NOMO-1 treated with dmso at 0.1 percent for 144 hours (cell line): Measurements from ENCODE around the gene TULP3.

Source experiments
- DNase-seq: peaks from one replicate; lab custom pipeline; 2025; ENCODE audit not compliant: unreplicated experiment; lab: John Stamatoyannopoulos, UW

TULP3 gene

DNA sequence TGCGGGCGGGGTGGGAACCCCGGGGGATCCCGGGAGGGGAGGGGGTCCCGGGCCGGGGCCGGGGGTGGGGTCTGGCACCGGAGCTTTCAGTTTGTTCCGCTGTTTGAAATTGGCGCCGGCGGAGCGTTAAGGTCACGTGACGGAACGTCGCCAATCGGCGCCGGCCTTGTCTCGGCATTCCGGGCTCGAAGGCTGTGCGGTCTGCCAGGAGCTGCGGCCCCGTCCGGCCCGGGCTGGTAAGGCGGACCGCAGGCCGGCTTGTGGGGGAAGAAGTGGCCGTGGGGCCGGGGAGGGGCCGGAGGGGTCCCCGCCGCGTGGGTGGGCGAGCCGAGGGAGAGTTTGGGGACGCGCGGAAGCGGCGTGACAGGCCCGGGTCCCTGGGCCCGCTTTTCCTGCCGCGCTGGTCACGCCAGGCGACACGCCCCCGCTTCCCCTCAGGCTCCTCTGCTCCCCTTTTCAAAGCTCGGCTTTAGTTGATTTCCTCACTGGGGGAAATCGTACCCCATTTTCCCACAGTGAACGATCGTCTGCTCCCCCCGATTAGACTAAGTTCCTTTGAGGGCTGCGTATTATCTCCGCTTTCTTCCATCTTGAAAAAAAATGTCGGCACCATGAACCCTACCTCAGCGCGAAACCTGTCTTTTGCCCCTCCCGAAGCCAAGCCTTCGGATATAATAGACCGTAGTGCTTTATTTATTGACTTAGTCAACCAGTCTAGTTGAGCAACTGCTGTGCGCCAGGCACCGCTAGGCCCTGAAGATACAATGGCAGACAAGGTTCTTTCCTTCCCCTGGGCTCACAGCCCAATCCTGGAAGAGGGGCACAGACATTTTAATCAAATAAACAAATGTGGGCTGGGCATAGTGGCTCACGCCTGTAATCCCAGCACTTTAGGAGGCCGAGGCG is 13.4 kb upstream of the TULP3 start, which contains the start of the genes FOXM1 and RHNO1:
TSS of gene FOXM1 (minus strand) at position 128 of the 906 bp plus-strand sequence. CDS start 2,696 bp downstream, outside the sequence.
TSS of gene RHNO1 (plus strand) at position 177 of the 906 bp plus-strand sequence. CDS start 8,144 bp downstream, outside the sequence.
- DNase-seq, result peak; percentile 65

DNA sequence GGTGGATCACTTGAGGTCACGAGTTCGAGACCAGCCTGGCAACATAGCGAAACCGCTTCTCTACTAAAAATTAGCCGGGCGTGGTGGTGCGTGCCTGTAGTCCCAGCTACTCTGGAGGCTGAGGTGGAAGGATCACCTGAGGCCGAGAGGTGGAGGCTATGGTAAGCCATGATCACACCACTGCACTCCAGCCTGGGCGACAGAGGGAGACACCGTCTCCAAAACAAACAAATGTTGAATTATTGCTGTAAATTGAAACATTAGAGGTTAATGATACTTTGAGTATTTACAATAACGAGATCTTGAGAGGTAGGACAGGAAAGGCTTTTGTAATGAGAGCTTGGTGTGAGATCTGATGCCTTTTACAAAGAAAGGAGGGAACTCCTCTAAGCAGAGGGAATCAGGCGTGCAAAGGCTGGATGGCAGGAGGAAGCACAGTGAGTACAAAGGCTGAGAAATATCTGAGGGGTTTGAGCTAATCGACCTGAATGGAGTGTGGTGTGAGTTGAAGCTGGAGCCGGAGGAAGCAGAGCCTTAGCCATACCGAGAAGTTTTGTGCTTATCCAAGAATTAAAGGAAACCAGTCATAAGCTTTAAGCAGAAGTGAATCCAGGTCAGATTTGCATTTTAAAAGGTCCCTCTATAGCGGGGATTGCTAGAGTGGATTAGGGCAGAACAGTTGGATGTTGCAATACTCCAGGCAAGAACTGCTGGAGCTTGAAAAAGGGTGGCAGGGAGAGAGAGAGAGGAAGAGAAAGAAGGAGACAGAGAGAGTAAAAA is 12.5 kb upstream of the TULP3 start:
- DNase-seq, result peak; percentile 94

DNA sequence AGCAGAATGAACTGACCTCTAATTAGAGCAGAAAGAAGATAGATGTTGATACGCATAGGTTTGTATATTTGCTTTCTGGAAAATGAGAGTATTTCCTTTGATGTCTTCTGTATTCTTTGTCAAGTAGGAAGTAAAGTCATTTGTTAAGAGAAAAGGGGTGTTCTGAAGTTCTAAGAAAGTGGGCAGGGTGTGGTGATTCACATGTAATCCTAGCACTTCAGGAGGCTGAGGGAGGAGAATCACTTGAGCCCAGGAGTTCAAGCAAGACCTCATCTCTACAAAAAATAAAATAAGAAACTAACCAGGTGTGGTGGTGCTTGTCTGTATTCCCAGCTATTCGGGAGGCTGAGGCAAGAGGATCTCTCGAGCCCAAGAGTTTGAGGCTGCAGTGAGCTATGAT is 10.8 kb upstream of the TULP3 start:
- no peak for DNase-seq

DNA sequence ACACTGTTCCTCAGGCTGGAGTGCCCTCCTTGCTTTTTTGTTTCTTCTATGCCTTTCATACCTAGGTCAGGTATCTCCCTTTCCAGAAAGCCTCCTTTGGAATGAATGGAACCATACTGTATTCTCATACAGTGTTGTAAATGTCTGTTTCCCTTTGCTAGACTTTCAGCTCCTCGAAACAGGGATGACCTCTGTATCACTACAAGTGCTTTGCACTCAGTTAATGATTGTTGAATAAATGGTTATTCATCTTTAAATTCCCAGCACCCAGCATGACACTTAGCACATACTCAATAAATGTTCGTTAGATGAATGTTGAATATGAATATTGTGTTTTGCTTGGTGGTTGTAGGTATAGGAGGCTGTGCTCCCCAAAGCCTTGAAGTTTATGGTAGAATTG is 5.9 kb upstream of the TULP3 start:
- DNase-seq, result no peak

DNA sequence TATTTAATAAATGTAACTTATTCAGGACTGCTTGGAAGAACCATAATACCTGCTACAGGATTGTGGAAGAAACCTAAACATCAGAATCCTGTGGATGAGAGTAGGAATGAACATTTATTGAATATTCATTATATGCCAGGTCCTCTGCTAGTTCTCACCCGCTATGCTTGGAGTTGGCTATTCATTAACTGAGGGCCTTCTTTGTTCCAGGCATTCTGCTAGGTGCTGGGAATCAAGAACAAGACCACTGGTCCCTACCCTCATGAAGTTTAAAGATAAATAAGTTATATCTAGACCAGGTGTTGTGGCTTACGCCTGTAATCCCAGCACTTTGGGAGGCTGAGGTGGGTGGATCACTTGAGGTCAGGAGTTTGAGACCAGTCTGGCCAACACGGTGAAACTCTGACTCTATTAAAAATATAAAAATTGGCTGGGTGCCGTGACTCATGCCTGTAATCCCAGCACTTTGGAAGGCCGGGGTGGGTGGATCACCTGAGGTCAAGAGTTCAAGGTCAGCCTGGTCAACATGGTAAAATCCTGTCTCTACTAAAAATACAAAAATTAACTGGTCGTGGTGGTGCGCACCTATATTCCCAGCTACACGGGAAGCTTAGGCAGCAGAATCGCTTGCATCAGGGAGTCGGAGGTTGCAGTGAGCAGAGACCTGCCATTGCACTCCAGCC is 3.8 kb upstream of the TULP3 start:
- no peak for DNase-seq

GRCh38 chr12:2890001-2890387 is 697 bp upstream of the TULP3 start:
- DNase-seq, result no peak

GRCh38 chr12:2891240-2892053 is 756 bp downstream of the TULP3 start:
- no peak for DNase-seq

GRCh38 chr12:2892246-2892645 is 1.6 kb downstream of the TULP3 start:
- DNase-seq, result no peak

GRCh38 chr12:2893007-2893406 is 2.3 kb downstream of the TULP3 start:
- no peak for DNase-seq

DNA sequence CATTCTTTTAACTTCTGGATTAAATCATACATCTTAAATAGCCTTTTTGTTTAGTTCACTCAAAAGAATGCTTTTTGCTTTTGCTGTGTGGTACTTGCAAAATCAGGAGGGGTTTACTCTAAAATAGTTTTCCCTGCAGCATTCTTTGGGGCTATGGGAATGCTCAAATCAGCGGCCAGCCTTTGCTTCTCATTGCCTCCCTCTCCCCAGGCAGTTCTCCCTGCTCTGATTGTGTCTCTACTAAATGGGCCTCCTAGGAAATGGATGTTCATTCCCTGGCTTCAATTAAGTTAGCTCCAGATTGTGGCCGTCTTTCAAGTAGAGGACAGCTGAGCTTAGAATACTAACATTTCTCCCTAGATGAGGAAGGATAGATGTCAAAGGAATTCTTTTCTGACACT is 4.4 kb downstream of the TULP3 start:
- DNase-seq, result no peak

- no peak for DNase-seq
These were observed 4.8 kb downstream of the TULP3 start for GRCh38 chr12:2895511-2895910.

GRCh38 chr12:2897418-2897817 is 6.7 kb downstream of the TULP3 start:
- DNase-seq, result no peak

- no peak for DNase-seq
These were observed 10.0 kb downstream of the TULP3 start for GRCh38 chr12:2900642-2901041.

- no peak for DNase-seq
These were observed 11.7 kb downstream of the TULP3 start for GRCh38 chr12:2902272-2902880.

GRCh38 chr12:2904260-2904659 is 13.6 kb downstream of the TULP3 start:
- no peak for DNase-seq

DNA sequence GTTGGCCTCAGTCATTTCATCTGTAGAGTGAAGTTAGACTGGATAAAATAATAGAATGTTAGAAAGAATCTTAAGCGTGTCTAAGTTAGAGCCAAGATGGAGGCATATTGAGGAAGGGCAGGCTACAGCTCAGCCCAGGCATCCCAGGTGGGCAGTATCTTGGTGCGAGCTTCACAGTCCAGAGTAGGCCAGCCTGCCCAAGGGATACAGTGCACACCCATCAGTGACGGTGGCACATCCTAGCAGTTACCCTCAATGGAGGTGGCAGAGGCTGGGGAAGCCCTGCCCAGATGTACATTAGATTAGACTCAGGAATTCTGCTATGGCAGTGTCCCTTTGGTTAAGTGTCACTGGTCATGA is 21.5 kb downstream of the TULP3 start:
- no peak for DNase-seq

DNA sequence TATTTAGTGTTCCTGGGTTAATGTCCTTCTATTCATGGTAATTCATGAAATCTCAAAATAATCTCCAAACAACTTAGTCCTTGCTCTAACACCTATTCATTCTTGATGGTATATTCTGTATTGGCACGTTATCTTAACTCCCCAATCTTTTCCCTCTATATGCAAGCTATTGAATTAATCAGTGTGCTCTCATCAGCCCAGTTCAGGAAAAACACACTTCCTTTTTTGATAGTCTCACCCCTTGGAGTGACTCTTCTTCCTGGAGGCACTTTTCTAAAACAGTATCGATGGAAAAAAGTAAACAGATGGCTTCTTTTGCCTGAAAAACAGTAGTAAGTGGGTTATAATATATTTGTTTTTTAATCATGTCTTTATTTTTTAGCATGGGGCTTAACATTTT is 28.6 kb downstream of the TULP3 start:
- no peak for DNase-seq

DNA sequence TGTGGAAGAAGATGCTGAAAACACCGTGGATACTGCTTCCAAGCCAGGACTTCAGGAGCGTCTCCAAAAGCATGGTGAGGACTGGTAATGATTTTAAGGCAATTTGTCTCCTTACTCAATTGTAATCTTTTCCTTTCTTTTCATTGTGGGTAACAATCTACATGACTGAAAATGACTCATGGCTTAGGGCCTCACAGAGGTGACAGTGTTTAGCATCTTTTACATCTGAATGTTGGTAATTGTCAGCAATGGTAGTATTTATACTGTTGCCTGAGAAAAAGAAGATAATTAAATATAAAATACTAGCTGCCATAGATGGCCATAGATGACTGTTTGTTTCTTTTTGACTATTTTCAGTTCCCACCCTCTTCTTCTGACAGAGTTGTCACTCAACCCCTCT is 31.6 kb downstream of the TULP3 start:
- DNase-seq, result no peak

DNA sequence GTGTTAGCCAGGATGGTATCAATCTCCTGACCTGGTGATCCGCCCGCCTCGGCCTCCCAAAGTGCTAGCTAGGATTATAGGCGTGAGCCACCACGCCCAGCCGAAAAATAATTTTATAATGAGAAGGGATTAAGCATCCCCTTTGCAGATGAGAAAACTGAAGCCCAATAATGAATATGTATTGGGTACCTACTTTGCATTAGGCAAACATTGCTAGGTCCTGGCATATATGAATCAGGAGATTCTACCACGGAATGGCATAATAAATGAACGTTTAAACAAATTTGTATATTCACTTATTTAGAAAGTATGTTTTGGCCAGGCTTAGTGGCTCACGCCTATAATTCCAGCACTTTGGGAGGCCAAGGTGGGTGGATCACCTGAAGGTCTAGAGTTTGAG is 32.4 kb downstream of the TULP3 start:
- no peak for DNase-seq

DNA sequence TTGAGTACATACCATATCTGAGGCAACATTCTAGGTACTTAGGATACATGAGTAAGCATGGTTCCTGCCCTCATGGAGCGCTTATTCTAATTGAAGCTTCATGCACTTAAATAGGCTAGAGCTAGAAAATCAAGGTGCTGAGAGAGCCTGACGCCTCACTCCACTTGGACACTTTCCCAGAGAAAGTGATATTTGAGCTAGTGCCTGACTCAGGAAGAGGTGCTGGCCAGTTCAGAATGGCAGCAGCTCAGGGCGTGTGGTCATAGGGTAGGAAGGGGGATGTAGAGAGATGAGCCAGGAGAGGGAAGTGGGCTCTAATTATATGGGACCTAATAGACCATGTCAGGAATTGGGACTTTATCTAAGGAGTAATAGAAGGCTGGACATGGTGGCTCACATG is 33.3 kb downstream of the TULP3 start:
- DNase-seq, result no peak
